Measurements from ENCODE around the gene SOCS7.

SOCS7 gene

GRCh38 chr17:38442548-38442947, 90.9 kb downstream of the SOCS7 start:
- no peak for DNase-seq

GRCh38 chr17:38443356-38444031, 91.8 kb downstream of the SOCS7 start:
- peak; percentile 54 for DNase-seq

GRCh38 chr17:38444151-38444550, 92.5 kb downstream of the SOCS7 start:
- peak; percentile 81 for DNase-seq

GRCh38 chr17:38447502-38448085, 96.0 kb downstream of the SOCS7 start:
- DNase-seq = peak; percentile 22

- DNase-seq = no peak
Measured at GRCh38 chr17:38448208-38448771, 96.6 kb downstream of the SOCS7 start.

- no peak for DNase-seq
Measured at GRCh38 chr17:38449364-38449763, 97.7 kb downstream of the SOCS7 start.

- no peak for DNase-seq
Measured at GRCh38 chr17:38450557-38451029, 98.9 kb downstream of the SOCS7 start.

GRCh38 chr17:38451030-38451839, 99.6 kb downstream of the SOCS7 start:
- DNase-seq = no peak

GRCh38 chr17:38451840-38452529, 100.3 kb downstream of the SOCS7 start:
- no peak for DNase-seq

GRCh38 chr17:38452719-38453118, 101.1 kb downstream of the SOCS7 start:
- DNase-seq = no peak

GRCh38 chr17:38453951-38454421, 102.3 kb downstream of the SOCS7 start:
- peak; percentile 29 for DNase-seq

- DNase-seq = peak; percentile 48
Measured at GRCh38 chr17:38454532-38454931, 102.9 kb downstream of the SOCS7 start.

All from DMS53 (cell line).